Fibroblast of lung (primary cell): ENCODE data around the gene ZNF605. TPM values are rescaled to one million over a fixed set of nuclear protein-coding genes. Genes with fewer than 3 reads are reported as not detected.
"Not testable (repeated sequence)": the region's sequence is repeated elsewhere in the genome, so short reads cannot be mapped to it uniquely, and the experiment has no call there.

Experiments used
- DNase-seq, 2 donors: peaks; one replicate each; pipeline versions ENCODE4 v3.0.0 to v3.0.0-alpha.2; 2010; ENCODE audit warnings: low read depth in 2 of 2
- H2AFZ ChIP-seq: 2 replicates; pipeline ENCODE4 v1.5.1; 2012; ENCODE audit warnings: low read length, control low read depth, inconsistent platforms
- H3K27ac ChIP-seq: 2 replicates; pipeline ENCODE4 v1.5.1; 2011; ENCODE audit warnings: low read length, control low read depth; ENCODE audit not compliant: insufficient read depth
- H3K27me3 ChIP-seq: 2 replicates; pipeline ENCODE4 v1.5.1; 2011; ENCODE audit warnings: mild to moderate bottlenecking, low read length; ENCODE audit not compliant: control insufficient read depth, insufficient read depth
- H3K36me3 ChIP-seq: 2 replicates; pipeline ENCODE4 v1.5.1; 2011; ENCODE audit warnings: low read length; ENCODE audit not compliant: control insufficient read depth, insufficient read depth
- H3K4me1 ChIP-seq: 2 replicates; pipeline ENCODE4 v1.5.1; 2011; ENCODE audit warnings: low read length; ENCODE audit not compliant: control insufficient read depth, insufficient read depth; ENCODE audit errors: extremely low read depth
- H3K4me2 ChIP-seq: 2 replicates; pipeline ENCODE4 v1.5.1; 2011; ENCODE audit warnings: low read length, control low read depth; ENCODE audit not compliant: insufficient read depth; ENCODE audit errors: extremely low read depth
- H3K4me3 ChIP-seq, 4 experiments: fragments of 200-600 bp in 1 of 4; sonication (generic) in 1 of 4; replicated peaks in 1 of 4; 2 replicates each; pipeline ENCODE4 v1.5.1; 2011 to 2016; ENCODE audit warnings: low read length in 4 of 4, low read depth in 3 of 4, mild to moderate bottlenecking in 3 of 4, control low read depth in 2 of 4, inconsistent platforms in 1 of 4, mixed read lengths in 1 of 4; ENCODE audit not compliant: insufficient read depth in 1 of 4; ENCODE audit errors: control extremely low read depth in 1 of 4
- H3K79me2 ChIP-seq: 2 replicates; pipeline ENCODE4 v1.5.1; 2012; ENCODE audit warnings: mild to moderate bottlenecking, low read length, inconsistent platforms; ENCODE audit not compliant: control insufficient read depth, insufficient read depth
- H3K9ac ChIP-seq: 2 replicates; pipeline ENCODE4 v1.5.1; 2011; ENCODE audit warnings: mild to moderate bottlenecking, low read length, control low read depth; ENCODE audit not compliant: insufficient read depth
- H3K9me3 ChIP-seq: 2 replicates; pipeline ENCODE4 v1.5.1; 2012; ENCODE audit warnings: low read depth, low read length; ENCODE audit not compliant: control insufficient read depth, insufficient read depth
- H4K20me1 ChIP-seq: 2 replicates; pipeline ENCODE4 v1.5.1; 2011; ENCODE audit warnings: low read length; ENCODE audit not compliant: control insufficient read depth, insufficient read depth; ENCODE audit errors: extremely low read depth
- EZH2 ChIP-seq: IDR thresholded peaks from 2 replicates; pipeline ENCODE4 v1.5.1; 2012; ENCODE audit warnings: low read length, control low read depth, mild to moderate bottlenecking; ENCODE audit errors: missing control alignments
- polyA plus RNA-seq, 2 donors: library from polyadenylated mRNA; depleted of rRNA in 1 of 2; stranded (reverse) in 1 of 2; unstranded in 1 of 2; fragments of >200 nt; gene quantifications; 2 replicates each; pipeline ENCODE4 v1.2.1, GENCODE V29; 2011 to 2012; ENCODE audit warnings: missing spikeins in 1 of 2
- total RNA-seq: library from RNA; depleted of rRNA; stranded (reverse); fragments of >200 nt; gene quantifications from 2 replicates; pipeline ENCODE4 v1.2.1, GENCODE V29; 2014
- TF ChIP-seq, protein P1 (sequence below), 2 donors: IDR thresholded peaks in 1 of 2; conservative IDR thresholded peaks in 1 of 2; 1 replicate in 1 of 2; 2 replicates in 1 of 2; pipeline ENCODE4 v1.5.1; 2011 to 2012; ENCODE audit warnings: low read length in 2 of 2, control low read depth in 1 of 2, inconsistent platforms in 1 of 2, low read depth in 1 of 2, mild to moderate bottlenecking in 1 of 2

ZNF605 gene
- total and polyA plus RNA-seq, 2 donors (not counting 1 experiment from before 2014, with no cell fraction given), result 9.7 to 15.2 TPM

DNA sequence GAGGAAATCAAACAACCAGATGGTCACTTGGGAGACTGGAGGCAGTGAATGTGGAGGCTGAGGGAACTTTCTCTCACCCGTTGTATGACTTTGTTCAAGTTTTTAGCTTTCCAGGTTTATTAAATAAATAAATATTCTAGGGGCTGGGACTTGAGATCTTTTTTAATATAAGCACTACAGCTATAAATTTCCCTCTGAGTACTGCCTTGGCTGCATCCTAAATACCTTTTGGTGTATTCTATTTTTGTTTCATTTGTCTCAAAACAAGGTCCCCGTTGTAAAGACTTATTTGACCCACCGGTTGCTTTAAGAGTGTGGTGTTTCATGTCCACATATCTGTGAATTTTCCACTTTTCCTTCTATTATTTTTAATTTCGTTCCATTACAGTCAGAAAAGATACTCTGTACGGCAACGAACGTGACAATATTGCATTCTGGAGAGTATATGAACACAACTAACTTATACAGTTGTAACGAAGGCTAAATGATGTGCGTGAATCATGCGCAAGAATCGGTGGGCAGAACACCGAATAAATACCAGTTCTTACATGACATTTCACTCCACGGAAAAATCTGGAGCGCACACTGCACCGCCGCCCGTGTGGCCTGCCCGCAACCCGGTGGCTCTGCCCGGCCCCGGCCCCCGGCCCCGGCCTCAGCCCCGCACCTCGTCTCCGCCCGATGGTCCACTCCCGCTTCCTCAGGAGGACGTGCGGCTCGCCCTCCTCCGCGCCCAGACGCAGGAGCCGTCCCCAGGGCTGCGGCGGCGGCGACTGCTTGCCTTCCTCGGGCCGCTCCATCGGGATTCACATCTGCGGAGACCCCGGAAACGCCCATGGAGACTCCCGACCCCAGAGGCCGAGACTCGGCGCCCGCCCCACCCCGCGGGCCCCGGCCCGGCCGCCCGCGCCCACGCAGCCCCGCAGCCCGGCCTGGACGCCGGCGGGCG lies 69.3 kb downstream of the ZNF605 start:
- H3K9ac ChIP-seq, result peak overlapping the region; percentile 68
- H3K27me3 ChIP-seq, result no peaks in the 10 kb centered on the region
- peak overlapping the region; percentile 73 to 91 (median 74) for H3K4me3 ChIP-seq
- peaks cover 7% of the 10 kb centered on the region for H3K4me1 ChIP-seq
- H3K36me3 ChIP-seq, result peaks cover 3% of the 10 kb centered on the region
- TF ChIP-seq, protein P1, sequence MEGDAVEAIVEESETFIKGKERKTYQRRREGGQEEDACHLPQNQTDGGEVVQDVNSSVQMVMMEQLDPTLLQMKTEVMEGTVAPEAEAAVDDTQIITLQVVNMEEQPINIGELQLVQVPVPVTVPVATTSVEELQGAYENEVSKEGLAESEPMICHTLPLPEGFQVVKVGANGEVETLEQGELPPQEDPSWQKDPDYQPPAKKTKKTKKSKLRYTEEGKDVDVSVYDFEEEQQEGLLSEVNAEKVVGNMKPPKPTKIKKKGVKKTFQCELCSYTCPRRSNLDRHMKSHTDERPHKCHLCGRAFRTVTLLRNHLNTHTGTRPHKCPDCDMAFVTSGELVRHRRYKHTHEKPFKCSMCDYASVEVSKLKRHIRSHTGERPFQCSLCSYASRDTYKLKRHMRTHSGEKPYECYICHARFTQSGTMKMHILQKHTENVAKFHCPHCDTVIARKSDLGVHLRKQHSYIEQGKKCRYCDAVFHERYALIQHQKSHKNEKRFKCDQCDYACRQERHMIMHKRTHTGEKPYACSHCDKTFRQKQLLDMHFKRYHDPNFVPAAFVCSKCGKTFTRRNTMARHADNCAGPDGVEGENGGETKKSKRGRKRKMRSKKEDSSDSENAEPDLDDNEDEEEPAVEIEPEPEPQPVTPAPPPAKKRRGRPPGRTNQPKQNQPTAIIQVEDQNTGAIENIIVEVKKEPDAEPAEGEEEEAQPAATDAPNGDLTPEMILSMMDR (conservative IDR thresholded peaks at IDR 0.05 in 1 of 2, IDR thresholded peaks at IDR 0.05 in 1 of 2; ENCODE audit: low read depth in 1 of 2, low read length in 2 of 2), result no peak
- TF ChIP-seq EZH2, result no peak
- no peaks in the 10 kb centered on the region for H4K20me1 ChIP-seq
- H2AFZ ChIP-seq, result no peak overlapping the region
- peaks cover 24% of the 10 kb centered on the region for H3K79me2 ChIP-seq
- no peaks in the 10 kb centered on the region for H3K9me3 ChIP-seq
- H3K4me2 ChIP-seq, result peak overlapping the region; percentile 13
- H3K27ac ChIP-seq, result peak overlapping the region; percentile 58
- peak in 1 of 2 donors; percentile 5 for DNase-seq

DNA sequence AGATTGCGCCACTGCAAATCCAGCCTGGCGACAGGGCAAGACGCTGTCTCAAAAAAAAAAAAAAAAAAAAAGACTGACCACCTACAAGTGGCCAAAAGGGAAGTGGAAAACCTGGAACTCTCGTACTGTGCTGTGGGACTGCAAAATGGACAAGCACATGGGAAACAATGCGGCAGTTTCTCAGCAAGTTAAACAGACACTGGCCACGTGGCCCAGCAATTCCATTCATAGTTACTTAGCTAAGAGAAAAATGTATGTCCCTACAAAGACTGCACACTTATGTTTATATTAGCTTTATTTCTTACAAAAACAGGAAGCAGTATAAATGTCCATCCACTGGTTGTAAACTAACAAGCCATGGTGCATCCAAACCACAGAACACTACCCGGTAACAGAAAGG lies 74.3 kb downstream of the ZNF605 start:
- H3K27ac ChIP-seq, result peak overlapping the region; percentile 59
- peaks cover 39% of the 10 kb centered on the region for H3K79me2 ChIP-seq
- no peak overlapping the region for H2AFZ ChIP-seq
- no peaks in the 10 kb centered on the region for H3K9me3 ChIP-seq
- DNase-seq, result peak; percentile 6 to 61
- H3K4me2 ChIP-seq, result peak overlapping the region; percentile 32
- H3K27me3 ChIP-seq, result no peaks in the 10 kb centered on the region
- H3K36me3 ChIP-seq, result peaks cover 8% of the 10 kb centered on the region
- TF ChIP-seq, protein P1 (conservative IDR thresholded peaks at IDR 0.05 in 1 of 2, IDR thresholded peaks at IDR 0.05 in 1 of 2; ENCODE audit: low read depth in 1 of 2, low read length in 2 of 2), result no peak
- no peak for TF ChIP-seq EZH2
- H3K9ac ChIP-seq, result no peak overlapping the region
- H3K4me3 ChIP-seq, result no peak overlapping the region
- no peaks in the 10 kb centered on the region for H4K20me1 ChIP-seq
- H3K4me1 ChIP-seq, result peaks cover 4% of the 10 kb centered on the region

DNA sequence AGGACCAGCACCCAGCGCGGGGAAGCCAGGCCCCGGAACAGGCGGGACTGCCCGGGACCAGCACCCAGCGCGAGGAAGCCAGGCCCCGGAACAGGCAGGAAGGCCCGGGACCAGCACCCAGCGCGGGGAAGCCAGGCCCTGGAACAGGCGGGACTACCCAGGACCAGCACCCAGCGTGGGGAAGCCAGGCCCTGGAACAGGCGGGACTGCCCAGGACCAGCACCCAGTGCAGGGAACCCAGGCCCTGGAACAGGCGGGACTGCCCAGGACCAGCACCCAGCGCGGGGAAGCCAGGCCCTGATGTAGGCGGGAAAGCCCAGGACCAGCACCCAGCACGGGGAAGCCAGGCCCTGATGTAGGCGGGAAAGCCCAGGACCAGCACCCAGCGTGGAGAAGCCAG lies 81.5 kb downstream of the ZNF605 start:
- not testable (repeated sequence) for H3K27me3 ChIP-seq, DNase-seq, H3K9ac ChIP-seq, H2AFZ ChIP-seq, H3K27ac ChIP-seq, H3K79me2 ChIP-seq, H3K4me2 ChIP-seq, H3K4me1 ChIP-seq, H3K9me3 ChIP-seq, H4K20me1 ChIP-seq, H3K4me3 ChIP-seq
- H3K36me3 ChIP-seq, result peaks cover 17% of the 10 kb centered on the region
